CD1c-positive myeloid dendritic cell (primary cell): Measurements from ENCODE around the gene RRP7A.
"Not testable (repeated sequence)": the region's sequence is repeated elsewhere in the genome, so short reads cannot be mapped to it uniquely, and the experiment has no call there.

Experiments used
- DNase-seq: peaks from one replicate; pipeline ENCODE4 v3.0.0-alpha.2; 2016; ENCODE audit errors: extremely low spot score

The RRP7A gene

DNA sequence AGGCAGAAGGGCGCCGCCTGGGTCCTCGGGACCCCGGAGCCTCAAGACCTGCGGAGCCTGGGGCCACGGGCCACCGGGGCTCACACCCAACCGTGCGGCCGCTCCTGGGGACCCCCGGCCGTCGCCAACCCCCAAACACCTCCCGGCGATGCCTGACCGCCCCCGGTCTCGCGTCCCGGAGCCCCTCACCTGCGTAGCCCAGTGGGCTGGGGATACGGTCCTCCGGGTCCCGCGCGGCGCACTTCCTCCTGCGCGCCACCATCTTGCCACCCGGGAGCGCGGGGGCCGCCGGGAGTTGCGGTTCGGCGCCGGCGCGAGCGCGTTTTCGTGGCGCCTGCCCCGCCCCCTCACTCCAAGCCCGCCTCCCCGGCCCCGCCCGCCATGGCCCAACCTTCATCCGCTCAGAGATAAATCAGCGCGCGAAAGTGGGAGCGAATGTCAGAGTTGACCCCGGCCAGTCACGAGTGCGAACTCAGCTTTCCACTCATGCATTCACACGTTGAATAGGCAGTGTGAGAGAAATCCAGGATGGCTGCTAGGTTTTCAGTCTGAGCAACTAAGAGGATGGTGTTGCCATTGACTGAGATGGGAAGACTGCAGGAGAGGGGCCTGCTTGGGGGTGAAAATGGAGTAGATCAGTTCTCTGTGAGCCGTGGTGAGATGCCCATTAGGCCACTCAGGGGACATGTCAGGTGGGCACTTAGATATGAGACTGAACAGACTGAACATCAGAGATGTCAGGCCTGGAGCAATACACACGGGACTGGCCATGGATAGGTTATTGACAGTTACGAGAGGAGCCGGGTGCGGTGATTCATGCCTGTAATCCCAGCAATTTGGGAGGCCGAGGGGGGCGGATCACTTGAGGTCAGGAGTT lies at the start of gene RRP7A:
RRP7A (minus strand) TSS at position 272 of the 877 bp plus-strand sequence; CDS start at position 262, 10 bp downstream.
- DNase-seq, result peak; percentile 88

DNA sequence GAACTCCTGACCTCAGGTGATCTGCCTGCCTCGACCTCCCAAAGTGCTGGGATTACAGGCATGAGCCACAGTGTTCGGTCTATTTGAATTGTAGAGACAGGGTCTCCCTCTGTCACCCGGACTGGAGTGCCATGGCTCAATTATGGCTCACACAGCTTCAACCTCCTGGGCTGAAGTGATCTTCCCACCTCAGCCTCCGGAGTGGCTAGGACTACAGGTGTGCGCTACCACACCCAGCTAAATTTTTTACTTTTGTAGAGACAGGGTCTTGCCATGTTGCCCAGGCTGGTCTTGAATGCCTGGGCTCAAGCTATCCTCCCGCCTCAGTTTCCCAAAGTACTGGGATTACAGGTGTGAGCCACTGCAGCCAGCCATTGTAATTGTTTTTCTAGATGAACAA lies 48.4 kb upstream of the RRP7A start:
- not testable (repeated sequence) for DNase-seq

- no peak for DNase-seq
These were observed 46.4 kb upstream of the RRP7A start for GRCh38 chr22:42565956-42566355.

GRCh38 chr22:42564699-42565098 lies 45.1 kb upstream of the RRP7A start:
- DNase-seq, result no peak

DNA sequence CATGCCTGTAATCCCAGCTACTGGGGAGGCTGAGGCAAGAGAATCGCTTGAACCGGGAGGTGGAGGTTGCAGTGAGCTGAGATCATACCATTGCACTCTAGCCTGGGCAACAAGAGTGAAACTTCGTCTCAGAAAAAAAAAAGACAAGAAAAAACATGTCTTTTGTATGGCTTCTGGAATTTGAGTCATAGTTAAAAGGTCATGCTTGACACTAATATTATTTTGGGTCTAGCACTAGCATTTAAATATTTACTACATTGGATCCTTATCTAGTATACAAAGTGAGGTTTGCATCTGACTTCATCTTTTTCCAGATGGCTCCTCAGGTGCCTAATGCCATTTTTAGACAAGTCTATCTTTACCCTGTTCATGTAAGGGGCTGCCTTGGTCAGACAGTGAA lies 44.3 kb upstream of the RRP7A start:
- not testable (repeated sequence) for DNase-seq

DNA sequence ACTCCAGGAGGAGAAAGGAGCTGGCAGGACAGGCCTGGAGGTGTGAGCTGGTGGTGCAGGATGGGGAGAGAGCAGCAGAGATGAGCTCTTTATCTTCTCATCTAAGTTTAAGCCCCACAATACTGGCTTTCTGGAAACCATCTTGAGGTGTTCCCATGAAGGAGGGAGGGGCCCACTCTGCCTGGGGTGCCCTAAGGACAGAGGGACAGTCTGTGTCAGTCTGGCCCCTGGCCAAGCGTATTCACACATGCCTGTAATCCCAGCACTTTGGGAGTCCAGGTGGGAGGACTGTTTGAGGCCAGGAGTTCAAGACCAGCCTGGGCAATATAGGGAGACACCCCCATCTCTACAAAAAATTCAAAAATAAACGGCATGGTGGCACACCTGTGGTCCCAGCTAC lies 43.1 kb upstream of the RRP7A start:
- no peak for DNase-seq

DNA sequence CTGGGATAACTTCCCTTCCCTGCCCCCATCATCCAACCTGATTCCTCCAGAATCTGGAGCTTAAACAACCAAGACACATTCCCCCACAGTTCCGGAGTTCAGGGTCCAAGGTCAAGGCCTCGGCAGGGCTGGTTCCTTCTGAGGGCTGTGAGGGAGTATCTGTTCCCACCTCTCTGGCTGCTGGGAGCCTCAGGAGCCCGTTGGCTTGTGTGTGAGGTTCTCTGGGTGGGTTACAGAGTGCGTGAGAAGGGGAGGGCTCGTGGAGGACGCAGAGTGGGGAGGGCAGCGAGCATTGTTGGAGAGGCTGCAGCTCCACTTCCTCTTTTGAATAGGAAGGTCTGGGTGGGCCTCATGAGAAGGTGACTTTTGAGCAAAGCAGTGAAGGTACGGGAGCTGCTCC lies 42.7 kb upstream of the RRP7A start:
- DNase-seq, result peak; percentile 33

DNA sequence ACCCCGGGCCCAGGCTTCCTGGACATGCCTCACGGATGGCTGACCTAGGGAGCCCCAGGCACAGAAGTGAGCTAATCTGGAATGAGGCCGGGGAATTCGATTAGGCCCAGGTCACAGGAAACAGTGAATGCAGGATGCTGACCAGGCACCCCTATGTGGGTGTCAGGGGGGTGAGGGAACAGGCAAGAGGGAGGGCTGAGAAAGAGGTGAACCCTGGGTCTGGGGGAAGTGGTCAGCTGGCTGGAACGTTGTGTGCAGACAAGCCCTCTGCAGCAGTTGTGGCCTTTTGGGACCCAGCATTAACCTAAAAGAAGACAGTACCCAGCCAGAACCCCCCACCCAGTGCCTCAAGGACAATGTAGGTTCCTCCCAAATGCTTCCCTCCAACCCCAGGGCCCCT lies 42.3 kb upstream of the RRP7A start:
- DNase-seq, result no peak

DNA sequence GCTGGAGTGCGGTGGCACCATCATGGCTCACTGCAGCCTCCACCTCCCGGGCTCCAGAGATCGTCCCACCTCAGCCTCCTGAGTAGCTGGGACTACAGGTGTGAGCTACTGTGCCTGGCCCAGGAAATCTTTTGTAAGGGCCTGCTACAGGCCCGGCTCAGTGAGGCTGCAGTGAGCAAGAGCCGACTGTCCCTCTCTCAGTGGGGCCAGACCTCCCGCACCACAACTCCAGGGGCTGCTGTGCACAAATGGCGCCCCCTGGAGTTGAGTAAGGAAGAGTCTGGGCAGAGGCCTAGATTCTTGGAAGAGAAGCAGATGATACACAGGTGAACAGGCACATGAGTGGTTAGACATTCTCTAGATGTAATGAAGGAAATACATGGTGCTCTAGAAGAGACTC lies 41.2 kb upstream of the RRP7A start:
- no peak for DNase-seq

- no peak for DNase-seq
These were observed 40.8 kb upstream of the RRP7A start for GRCh38 chr22:42560381-42560780.

- DNase-seq, result peak; percentile 82
These were observed 34.1 kb upstream of the RRP7A start, which contains the start of gene SERHL2 for GRCh38 chr22:42553475-42554361. Gene SERHL2, plus strand, starts transcription at chr22:42553956. Its CDS starts 65 bp downstream, at chr22:42554021.

DNA sequence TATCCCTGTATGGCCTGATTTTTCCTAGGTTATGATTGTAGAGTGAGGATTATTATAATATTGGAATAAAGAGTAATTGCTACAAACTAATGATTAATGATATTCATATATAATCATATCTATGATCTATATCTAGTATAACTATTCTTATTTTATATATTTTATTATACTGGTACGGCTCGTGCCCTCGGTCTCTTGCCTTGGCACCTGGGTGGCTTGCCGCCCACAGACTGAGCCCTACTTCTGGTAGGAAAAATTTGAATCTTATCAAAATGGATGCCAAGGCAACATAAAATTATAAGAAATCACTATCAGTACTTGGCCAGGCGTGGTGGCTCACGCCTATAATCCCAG lies 32.7 kb upstream of the RRP7A start:
- DNase-seq, result peak; percentile 13

DNA sequence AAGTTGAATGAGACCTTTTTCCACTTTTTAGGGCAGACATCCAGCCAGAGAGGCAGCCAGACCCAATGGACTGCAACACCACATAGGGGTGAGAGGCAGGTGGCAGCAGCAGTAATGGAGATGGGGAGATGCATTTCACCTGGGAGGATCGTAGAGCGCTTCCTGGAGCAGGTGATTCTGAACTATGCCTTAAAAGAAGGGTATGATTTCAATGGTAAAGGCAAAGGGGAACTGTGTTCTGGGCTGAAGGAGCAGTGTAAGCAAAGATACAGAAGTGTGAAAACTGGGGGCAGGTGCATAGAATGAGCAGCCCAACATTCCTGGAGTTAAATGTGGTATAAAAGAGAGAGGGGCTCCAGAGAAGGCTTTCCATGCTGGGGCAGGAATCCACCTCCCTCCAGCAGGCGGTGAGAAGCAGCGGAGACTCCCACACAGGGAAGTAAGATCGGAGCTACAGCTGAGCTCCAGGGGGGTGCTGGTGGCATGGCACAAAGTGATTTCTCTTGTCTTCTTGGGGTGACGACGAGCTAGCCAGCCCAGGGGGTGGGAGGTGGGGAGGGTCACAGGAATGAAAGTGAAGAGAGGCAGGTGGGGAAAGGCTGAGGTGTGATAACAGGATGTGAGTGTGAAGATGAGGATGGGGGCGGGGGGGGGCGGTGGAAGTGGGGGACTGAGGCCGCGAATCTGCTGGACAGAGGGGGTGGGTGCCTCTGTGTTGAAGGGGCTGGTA lies 29.9 kb upstream of the RRP7A start:
- DNase-seq, result no peak

- DNase-seq, result no peak
These were observed 29.2 kb upstream of the RRP7A start for GRCh38 chr22:42548597-42549330.

DNA sequence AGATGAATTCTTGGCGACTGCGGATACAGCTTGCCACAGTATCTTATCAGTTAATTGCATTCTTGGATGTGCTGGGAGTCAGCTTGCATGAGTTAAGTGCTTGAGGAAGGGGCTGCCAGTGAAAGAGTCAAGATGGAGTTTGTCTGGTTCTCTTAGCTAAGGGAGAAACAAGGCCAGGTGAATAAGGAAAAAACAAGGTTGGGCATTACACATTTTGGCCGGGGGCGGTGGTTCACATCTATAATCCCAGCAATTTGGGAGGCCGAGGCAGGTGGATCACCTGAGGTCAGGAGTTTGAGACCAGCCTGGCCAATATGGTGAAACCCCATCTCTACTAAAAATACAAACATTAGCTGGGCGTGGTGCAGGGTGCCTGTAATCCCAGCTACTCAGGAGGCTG lies 28.5 kb upstream of the RRP7A start:
- DNase-seq, result not testable (repeated sequence)

- no peak for DNase-seq
These were observed 28.0 kb upstream of the RRP7A start for GRCh38 chr22:42547562-42547961.

GRCh38 chr22:42544686-42545085 lies 25.1 kb upstream of the RRP7A start:
- DNase-seq, result no peak

- DNase-seq, result peak; percentile 17
These were observed 19.7 kb upstream of the RRP7A start for GRCh38 chr22:42539236-42539771.

GRCh38 chr22:42537199-42537831 lies 17.7 kb upstream of the RRP7A start:
- DNase-seq, result not testable (repeated sequence)

GRCh38 chr22:42536634-42537033 lies 17.0 kb upstream of the RRP7A start:
- DNase-seq, result not testable (repeated sequence)
